ENCODE measurements around the gene LIN7B. TPM values are rescaled to one million over a fixed set of nuclear protein-coding genes. Genes with fewer than 3 reads are reported as not detected.

LIN7B gene
- total and polyA plus RNA-seq, 9 of the 15 experiments (the other 6 are each of a cell fraction or from before 2014, with no cell fraction given): 0.89 to 15.7 (median 4.0) TPM

- TF ChIP-seq ZNF778 (CRISPR knock-in tag; IDR thresholded peaks at IDR 0.05): no peak
- TF ChIP-seq NBN (IDR thresholded peaks at IDR 0.05; ENCODE audit: low read depth): peak; percentile 48; the same call in 1 of the 2 replicates
- peak; percentile 62; the same call in 1 of the 2 replicates for TF ChIP-seq GMEB1 (CRISPR knock-in tag; IDR thresholded peaks at IDR 0.05)
- no peak for TF ChIP-seq WHSC1 (IDR thresholded peaks at IDR 0.05; ENCODE audit: low read length)
- no peak for TF ChIP-seq ELK1 (CRISPR knock-in tag; IDR thresholded peaks at IDR 0.05)
- peak; percentile 99 for TF ChIP-seq POLR2A (conservative IDR thresholded peaks at IDR 0.05)
- no peak for TF ChIP-seq ARID3B (CRISPR knock-in tag; IDR thresholded peaks at IDR 0.05; ENCODE audit: borderline replicate concordance)
- TF ChIP-seq NR0B1 (IDR thresholded peaks at IDR 0.05; ENCODE audit: partially characterized antibody): no peak
- TF ChIP-seq TRIM28 (IDR thresholded peaks at IDR 0.05): 0 out of 2 replicates have a peak, but pooled peaks have one; percentile 10
- no peak for TF ChIP-seq ZNF518B (CRISPR knock-in tag; IDR thresholded peaks at IDR 0.05)
- peak; percentile 76; the same call in 1 of the 2 replicates for TF ChIP-seq DMBX1 (CRISPR knock-in tag; IDR thresholded peaks at IDR 0.05; ENCODE audit: borderline replicate concordance)
- TF ChIP-seq RBM15 (IDR thresholded peaks at IDR 0.05; ENCODE audit: insufficient read depth, low read length): no peak
- TF ChIP-seq ZBTB11 (CRISPR knock-in tag; IDR thresholded peaks at IDR 0.05): peak in 1 of 3 experiments; percentile 52; a peak in 1 of 6 replicates
These were observed 28.9 kb upstream of the LIN7B start, which contains the start of gene SNRNP70 (continued) for GRCh38 chr19:49085020-49085867.
